GM18907 (cell line): Measurements from ENCODE around the gene COL6A3.
"Not testable (repeated sequence)": the region's sequence is repeated elsewhere in the genome, so short reads cannot be mapped to it uniquely, and the experiment has no call there.

Experiments
- ATAC-seq: cut with Tn5 transposase; IDR thresholded peaks from one replicate; pipeline ENCODE4 v1.9.1; 2021; ENCODE audit warnings: mild to moderate bottlenecking, moderate library complexity; ENCODE audit not compliant: unreplicated experiment

COL6A3 gene

DNA sequence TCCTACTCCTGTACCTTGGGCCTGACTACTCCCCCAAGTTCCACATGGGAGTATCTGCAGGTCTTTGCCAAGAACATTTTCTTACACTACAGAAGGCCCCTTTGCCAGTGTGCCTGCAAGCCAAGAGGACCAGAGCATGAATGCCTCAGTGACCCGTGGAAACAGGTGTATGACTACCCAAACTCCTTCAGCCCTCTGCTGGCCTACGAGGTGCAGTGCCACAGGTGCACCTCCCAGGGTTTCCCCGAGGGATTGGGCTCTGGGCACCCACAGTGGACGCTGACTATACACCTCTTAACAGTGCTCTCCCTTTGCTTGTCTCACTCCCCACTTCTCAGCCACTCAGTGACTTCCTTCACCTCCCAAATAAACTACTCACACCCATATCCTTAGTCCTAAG, 91.4 kb downstream of the COL6A3 start:
- no peak for ATAC-seq

DNA sequence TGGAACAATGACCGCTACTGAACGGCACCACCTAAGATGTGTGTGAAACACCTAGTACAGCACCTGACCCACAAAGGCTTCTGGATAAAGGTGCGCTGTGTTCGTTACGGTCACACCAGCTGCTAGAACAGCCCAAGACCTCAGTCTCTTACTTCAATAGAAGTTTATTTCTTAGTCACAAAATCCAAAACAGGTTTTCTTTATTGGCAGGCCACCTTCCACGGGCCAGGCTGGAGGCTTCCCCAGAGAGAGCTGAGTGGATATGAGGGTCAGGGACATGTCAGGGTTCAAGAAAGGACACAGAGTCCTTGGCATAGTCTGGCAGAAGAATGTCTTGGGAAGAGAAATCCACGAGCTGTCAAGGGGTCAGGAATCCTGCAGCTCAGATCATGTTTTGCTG, 92.2 kb downstream of the COL6A3 start:
- ATAC-seq = no peak

DNA sequence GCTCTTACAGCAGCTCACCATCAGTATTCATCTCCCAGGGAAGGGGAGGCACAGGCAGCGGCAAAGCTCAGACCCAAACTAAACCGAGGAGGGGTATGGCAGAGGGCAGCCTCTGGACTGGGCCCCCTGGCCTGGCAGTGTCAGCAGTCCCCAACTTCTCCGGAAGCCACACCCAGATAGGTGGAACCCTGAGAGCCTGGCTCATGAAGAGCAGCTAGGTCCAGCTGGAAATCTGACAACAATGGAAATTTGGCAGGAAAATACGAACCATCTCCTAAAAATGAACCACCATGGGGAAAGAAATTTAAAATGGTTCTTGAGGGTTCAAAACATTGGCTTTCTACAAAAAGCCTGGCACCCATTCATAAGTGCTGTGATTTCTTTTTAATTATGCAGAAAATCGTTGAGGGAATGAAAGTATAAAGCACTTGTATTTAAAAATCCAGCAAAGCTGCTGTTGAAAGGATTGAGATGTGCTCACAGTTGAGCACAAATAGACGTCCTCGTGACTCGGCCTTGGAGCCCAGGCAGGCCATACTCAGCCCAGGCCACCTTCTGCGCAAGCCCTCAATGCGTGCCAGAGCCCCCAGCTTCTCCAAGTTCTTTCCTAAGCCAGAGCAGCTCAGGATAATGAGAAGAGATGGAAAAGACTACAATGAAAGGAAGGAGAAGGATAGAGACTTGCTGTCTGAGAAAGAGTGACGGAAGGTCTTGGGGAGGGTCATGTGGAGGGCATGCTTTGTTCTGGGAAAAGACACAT, 93.0 kb downstream of the COL6A3 start:
- ATAC-seq = no peak

DNA sequence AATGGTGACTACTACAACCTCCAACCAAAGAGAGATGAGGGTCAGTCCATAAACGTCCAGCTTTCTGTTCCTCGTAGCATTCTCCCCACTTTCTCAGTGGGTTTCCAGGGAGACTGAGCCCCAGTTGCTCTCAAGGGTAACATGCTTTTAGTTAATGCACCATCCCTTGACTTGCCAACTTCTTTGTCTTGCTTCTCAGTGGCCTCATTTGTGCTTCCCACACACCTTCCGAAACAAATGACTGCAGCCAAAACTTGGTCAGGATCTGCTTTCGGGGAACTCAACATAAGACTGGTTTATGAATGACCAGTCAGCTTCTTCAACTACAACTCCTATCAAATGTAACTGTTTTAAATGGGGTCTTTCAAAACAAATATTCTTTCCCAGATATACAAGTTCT, 94.1 kb downstream of the COL6A3 start:
- ATAC-seq = no peak

DNA sequence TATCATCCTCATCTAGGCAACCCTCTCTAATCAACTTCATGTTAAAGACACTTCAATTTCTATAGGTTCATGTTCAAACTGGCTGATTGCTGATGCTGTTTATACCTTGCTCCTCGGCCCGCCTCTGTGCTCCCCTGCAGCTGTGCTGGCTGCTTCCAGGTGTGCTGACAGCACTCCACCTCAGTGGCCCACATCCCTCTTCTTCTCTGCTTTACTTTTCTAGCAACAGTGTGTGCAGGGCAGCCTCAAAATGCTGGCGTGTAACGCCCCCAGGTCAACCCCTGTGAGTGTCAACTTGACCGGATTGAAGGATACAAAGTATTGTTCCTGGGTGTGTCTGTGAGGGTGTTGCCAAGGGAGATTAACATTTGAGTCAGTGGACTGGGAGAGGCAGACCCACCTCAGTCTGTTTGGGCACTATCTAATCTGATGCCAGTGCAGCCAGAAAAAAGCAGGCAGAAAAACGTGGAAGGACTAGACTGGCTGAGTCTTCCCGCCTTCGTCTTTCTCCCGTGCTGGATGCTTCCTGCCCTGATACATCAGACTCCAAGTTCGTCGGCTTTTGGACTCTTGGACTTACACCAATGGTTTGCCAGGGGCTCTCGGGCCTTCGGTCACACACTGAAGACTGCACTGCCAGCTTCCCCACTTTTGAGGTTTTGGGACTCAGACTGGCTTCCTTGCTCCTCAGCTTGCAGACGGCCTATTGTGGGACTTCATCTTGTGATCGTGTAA, 94.7 kb downstream of the COL6A3 start:
- no peak for ATAC-seq

DNA sequence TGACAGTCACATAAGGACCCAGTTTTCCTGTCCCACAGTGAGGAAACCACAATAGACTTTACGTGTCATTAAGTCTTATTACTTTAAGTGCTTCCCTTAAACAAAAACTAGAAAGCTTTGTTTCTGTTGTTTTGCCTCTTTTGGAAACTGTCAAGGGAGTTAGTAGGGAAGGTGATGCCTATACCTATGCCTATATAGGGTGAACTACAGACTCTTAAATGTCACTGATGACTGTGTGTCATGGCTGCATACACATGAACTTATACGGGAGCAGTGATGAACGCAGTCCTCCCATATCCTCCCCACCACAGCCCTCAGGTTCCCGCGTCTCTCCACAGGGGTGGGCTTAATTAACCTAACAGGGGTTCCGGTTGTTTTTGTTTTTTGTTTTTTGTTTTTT, 97.6 kb downstream of the COL6A3 start:
- ATAC-seq = no peak

DNA sequence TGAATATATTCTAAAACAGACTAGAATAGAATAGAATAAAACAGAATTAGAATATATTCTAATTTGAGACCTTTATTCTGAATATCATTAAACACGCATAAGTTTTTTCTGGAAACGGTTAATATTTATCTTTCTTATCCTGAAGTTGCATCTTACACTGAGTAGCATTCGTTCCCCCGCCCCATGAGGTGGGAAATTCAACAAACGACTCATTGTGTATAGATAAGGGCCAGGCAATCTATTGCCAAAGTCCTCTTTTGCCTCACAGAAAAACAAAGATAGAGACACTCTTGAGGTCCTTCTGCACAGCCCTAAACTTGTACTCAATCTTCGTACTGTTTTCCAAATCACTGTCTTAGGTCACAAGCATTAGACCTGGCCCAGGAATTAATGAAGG, 98.1 kb downstream of the COL6A3 start:
- no peak for ATAC-seq

DNA sequence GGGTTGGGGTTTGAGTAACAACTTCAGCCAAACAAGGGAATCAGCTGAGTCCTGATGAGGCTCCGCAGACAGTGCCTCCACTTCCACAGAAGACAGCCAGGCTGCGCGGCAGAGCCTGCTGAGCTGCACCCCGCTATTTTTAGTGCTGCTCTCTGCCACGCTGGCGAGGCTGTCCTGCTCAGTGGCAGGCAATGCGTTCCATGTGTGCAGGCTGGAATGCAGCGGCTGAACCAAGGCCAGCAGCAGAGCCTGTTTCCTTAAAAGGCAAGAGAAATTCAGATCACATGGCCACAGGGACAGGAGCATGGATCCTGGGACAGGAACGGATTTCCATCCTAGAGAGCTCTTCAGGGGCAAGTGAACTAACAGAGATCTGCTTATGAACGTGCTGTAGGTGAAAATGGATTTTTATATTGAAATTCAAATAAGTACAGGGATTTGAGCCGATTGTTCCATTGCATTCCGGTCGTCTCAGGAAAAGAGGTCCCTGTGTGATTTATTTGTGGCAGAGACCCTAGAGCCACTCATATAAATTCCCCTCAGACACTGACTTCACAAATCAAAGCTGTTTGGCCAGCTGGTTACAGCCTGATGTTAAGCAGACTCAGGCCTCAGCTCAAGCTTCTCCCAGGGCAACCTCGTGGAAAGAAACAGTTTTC, 98.7 kb downstream of the COL6A3 start:
- no peak for ATAC-seq

DNA sequence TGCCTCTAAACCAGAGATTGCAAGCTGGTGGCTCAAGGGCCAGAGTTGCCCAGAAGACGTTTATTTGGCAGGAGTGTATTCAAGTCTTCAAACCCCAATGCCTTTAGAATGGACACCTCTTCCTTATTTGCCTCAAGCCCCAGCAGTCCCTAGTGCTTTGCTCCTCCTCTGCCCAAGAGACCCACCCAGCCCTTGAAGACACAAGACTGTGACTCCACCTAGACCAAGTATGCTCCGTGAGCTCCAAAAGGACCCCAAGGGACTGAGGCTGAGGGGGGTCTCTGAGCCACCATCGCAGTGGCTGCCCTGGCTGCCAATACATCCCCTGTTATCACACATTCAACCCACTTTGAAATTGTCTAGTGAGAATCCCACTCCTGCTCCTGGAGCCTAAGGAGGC, 99.3 kb downstream of the COL6A3 start:
- ATAC-seq = no peak

DNA sequence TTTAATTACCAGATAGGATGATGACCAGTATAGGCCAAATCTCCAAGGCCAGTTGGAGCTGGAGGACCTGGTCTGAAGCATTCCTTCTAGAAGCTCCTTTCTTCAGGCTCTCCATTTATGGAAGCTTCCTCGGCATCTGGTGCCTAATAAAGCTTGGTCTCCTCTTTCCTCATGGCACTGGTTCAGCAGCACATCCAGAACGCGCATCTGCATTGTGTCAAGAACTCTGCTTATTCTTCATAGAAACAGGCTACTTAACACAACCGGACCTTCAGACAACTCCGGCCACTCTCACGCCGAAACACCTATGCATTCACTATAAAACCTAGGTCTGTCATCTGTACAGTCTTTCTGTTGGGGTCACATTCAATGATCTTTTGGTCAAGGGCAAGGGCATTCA, 99.8 kb downstream of the COL6A3 start:
- ATAC-seq = no peak

DNA sequence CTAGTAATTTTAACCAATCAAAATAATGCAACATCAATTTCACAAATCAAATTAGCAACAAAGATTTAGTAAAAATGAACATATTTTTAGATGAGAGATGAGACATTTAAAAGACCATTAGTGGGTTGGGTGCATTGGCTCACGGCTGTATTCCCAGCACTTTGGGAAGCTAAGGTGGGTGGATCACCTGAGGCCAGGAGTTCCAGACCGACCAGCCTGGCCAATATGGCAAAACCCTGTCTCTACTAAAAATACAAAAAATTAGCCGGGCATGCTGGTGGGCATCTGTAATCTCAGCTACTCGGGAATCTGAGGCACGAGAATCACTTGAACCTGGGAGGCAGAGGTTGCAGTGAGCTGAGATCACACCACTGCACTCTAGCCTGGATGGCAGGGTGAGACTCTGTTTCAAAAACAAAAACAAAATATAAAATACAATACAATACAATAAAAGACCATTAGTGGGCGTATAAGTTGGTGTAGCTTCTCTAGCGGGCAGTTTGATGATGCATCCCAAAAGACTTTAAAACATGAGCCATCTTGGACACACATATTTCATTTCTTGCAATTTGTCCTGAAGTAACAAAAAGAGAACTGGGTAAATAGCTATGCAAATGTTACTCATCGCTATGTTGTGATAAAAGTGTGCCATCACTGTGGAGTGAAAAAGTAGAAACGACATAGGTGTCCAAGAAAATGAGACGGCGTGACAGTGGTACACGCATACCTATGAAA, 101.8 kb downstream of the COL6A3 start:
- ATAC-seq = no peak

DNA sequence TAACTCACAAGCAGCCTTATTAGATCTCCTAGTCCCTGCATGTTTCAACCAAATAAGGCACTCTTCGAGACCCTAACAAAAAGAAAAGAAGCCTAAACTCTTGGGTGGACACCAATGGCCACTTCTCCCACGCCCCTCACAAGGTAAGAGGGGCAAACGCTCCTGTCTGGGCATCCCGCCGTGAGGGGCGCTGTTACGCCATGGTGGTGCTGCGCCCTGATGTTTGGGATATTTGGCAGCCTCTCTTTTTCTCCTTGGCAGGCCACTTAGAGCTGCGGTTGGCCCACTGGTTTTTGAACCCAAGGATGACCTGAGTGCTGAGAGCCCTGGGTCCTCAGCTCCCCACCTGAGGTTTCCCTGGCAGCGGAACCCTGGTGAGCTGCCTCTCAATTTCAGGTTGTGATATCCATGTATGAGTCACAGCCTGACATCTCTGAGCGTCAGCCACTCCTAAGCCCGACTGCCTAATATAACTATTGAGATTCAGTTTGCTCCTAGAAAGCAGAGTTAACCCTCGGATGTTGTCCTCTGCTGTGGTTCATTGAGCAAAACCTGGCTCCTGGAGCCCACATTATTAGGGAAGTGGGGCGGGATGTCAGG, 103.3 kb downstream of the COL6A3 start:
- ATAC-seq = no peak

DNA sequence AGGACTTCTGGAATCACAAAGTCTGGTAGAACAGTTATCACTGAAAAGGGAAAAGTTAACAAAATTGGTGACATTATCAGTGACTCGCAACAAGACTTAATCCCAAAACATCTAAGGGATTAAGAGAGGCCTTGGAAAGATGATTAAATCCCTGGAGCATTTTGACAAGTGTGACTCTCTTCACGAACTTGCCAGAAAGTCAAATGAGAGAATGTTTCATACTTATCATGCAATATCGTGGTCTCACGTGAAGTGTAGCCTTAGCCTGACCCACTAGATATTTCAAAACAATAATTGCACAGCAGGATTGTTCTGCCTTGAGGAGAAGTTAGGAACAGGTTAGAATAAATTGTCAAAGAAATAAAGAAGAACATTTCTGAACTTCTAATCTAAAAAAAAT, 104.5 kb downstream of the COL6A3 start:
- no peak for ATAC-seq

DNA sequence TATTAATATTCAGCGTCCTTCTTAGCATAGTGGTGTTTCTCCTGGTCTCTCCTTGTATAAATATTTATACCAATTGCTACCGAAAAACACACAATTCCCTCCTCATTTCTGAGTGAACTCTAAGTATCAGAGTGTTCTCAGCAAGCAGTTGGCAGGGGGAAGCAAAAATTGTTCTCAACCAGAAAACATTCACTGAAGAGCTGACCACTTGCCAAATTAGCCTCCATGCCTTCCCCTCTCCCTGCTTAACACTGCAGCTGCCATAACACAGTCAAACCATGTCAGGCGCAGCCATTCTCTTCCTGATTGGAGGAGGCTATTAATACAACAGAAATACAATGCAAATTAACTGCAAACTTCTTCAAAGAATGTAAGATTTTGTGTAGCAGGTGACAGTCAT, 105.0 kb downstream of the COL6A3 start:
- no peak for ATAC-seq

DNA sequence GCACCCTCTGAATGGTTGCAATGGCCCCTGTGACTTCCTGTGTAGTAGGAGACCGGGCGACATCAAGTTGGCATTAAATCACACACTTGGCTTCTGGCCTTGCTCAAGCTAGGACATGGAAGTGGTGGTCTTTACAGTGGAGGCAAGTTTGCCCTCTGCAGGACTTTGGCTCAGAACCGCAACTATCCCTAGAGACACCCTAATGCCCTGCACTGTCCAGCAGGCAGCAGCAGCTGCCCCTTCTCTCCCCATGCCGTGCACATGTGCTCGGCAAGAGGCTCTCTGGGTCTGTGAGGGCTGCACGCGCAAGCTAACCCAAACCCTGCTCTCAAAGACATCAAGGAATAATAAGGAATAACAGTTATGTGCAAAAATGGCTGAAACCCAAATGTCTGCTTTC, 106.5 kb downstream of the COL6A3 start:
- no peak for ATAC-seq

DNA sequence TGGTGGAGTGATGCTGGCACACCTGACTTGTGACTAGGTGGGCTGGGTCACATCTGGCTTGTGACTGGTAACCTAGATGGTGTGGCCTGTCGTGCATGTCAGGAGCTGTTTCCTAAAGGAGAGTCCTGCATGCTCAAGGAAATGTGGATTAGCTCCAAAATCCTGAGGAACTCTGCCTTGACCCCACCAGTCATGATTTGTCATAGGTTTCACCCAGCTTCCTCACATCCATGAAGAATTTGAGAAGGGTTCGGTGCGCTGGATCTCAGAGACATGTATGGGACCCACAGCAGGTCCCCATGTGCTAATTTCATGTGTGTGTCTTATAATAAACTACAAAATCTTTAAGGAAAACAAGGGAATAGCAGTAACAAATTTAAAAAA, 107.2 kb downstream of the COL6A3 start:
- no peak for ATAC-seq

DNA sequence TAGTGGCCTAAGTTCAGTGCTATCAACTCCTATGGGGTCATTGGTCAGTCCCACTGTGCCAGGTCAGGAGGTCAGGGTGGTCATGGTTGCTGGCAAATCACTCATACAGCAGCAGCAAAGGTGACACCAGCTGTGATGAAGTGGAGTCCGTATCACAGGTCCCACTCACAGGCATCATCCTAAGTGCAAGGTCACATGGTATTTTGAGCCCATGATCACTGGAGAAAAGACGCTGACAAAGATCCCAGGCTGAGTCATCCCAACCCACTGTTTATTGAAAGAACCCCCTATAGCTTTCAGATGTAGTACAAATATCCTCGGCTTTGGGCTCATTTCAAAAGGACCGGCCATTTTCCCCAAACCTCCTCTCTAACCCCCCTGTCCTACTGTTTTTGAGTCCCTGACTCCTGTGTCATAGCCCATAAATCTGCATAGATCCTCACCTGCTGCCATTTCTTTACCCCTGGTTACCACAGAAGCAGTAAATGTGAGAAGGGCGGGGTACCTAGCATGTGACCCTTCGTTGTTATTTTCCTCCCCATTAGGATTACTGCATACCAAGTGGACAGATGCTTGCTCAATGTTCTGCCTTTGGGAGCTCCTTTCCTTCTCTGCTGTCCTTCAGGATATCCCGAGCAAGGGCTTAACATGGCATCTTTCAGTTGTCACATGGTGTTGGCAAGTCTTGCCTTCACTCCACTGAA, 107.7 kb downstream of the COL6A3 start:
- ATAC-seq = no peak

DNA sequence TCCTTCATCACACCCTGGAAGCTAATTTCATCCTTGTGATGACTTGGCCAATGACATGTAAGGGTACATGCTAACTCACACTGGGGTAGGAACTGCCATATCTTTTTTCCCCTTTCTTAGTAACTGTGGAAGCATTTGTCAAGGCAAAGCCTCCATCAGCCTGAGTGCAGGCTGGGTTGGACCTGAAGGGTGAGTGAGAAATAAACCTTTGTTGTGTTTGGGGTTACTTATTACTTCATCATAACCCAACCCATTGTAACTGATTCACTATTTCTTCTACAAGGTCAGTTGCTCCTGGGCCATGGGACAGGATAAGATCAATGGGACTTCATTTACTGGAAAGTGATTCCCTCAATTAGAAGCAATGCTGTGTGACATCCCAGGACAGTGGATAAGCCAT, 108.4 kb downstream of the COL6A3 start:
- ATAC-seq = no peak

DNA sequence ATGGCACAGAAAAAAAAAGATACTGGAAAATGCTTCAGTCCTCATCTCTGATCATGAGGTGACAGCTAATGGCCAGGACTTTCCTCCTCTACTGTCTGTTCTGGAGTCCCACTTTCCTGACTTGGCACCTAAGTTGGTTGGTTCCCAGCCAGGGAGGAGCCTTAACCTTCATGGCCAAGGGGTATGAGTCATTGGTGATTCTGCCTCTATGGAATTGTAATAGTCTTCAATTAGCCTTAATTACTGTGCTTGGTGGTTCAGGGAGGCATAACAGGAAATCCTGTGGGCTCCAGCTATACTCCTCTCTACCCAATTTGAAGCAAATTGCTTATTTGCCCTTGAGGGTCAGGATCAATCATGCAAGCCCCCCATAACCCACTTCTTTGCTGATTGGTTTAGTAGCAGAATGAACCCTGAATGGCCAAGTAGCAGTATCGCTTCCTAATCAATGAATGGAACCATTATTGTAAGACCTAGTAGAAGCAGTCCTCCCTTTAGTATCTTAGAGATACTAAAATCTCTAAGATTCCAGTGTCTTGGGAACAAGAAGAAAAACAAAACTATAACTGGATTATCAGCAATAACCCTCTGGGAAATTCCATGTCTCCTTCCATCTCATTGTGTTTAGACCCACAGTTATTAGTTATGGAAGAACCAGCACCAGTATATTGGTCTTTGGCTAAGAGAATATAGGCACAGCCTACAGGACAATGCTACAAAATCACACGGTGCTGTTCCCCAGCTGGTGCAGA, 109.0 kb downstream of the COL6A3 start:
- ATAC-seq = no peak

DNA sequence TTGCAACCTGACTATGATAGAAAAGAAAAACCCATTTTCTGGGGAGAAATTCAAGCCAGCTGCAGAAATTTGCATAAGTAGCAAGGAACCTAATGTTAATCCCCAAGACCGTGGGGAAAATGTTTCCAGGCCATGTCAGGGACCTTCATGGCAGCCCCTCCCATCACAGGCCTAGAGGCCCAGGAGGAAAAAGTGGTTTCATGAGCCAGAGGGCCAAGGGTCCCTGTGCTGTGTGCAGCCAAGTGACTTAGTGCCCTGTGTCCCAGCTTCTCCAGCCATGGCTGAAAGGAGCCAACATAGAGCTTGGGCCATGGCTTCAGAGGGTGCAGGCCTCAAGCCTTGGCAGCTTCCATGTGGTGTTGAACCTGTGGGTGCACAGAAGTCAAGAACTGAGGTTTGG, 110.7 kb downstream of the COL6A3 start:
- not testable (repeated sequence) for ATAC-seq
